ENCODE data around the gene TSPAN5.
"Not testable (repeated sequence)": the region's sequence is repeated elsewhere in the genome, so short reads cannot be mapped to it uniquely, and the experiment has no call there.

Gene TSPAN5

GRCh38 chr4:98470366-98470765 lies 188.0 kb downstream of the TSPAN5 start:
- in situ Hi-C loops (cut with HindIII; ENCODE audit: low sequenced_read_pairs) = no loop called here

- in situ Hi-C loops (cut with HindIII; ENCODE audit: low sequenced_read_pairs) = no loop called here
Observed at GRCh38 chr4:98469771-98470170, 188.6 kb downstream of the TSPAN5 start.

GRCh38 chr4:98468709-98469108 lies 189.7 kb downstream of the TSPAN5 start:
- in situ Hi-C loops (cut with HindIII; ENCODE audit: low sequenced_read_pairs) = no loop called here

GRCh38 chr4:98467627-98468072 lies 190.8 kb downstream of the TSPAN5 start:
- in situ Hi-C loops (cut with HindIII; ENCODE audit: low sequenced_read_pairs) = no loop called here

- in situ Hi-C loops (cut with HindIII; ENCODE audit: low sequenced_read_pairs) = no loop called here
Observed at GRCh38 chr4:98466868-98467599, 191.4 kb downstream of the TSPAN5 start.

GRCh38 chr4:98462487-98462886 lies 195.9 kb downstream of the TSPAN5 start:
- in situ Hi-C loops (cut with HindIII; ENCODE audit: low sequenced_read_pairs) = no loop called here

GRCh38 chr4:98461121-98461865 lies 197.1 kb downstream of the TSPAN5 start:
- in situ Hi-C loops (cut with HindIII; ENCODE audit: low sequenced_read_pairs) = not testable (repeated sequence)

- in situ Hi-C loops (cut with HindIII; ENCODE audit: low sequenced_read_pairs) = not testable (repeated sequence)
Observed at GRCh38 chr4:98457422-98457821, 201.0 kb downstream of the TSPAN5 start.

GRCh38 chr4:98452091-98452490 lies 206.3 kb downstream of the TSPAN5 start:
- in situ Hi-C loops (cut with HindIII; ENCODE audit: low sequenced_read_pairs) = no loop called here

- in situ Hi-C loops (cut with HindIII; ENCODE audit: low sequenced_read_pairs) = no loop called here
Observed at GRCh38 chr4:98448908-98449307, 209.5 kb downstream of the TSPAN5 start.

GRCh38 chr4:98447648-98448047 lies 210.8 kb downstream of the TSPAN5 start:
- in situ Hi-C loops (cut with HindIII; ENCODE audit: low sequenced_read_pairs) = no loop called here

GRCh38 chr4:98446499-98447375 lies 211.7 kb downstream of the TSPAN5 start:
- in situ Hi-C loops (cut with HindIII; ENCODE audit: low sequenced_read_pairs) = no loop called here

- in situ Hi-C loops (cut with HindIII; ENCODE audit: low sequenced_read_pairs) = no loop called here
Observed at GRCh38 chr4:98444371-98444770, 214.0 kb downstream of the TSPAN5 start.

- in situ Hi-C loops (cut with HindIII; ENCODE audit: low sequenced_read_pairs) = no loop called here
Observed at GRCh38 chr4:98434816-98435215, 223.6 kb downstream of the TSPAN5 start.

- in situ Hi-C loops (cut with HindIII; ENCODE audit: low sequenced_read_pairs) = no loop called here
Observed at GRCh38 chr4:98433691-98434090, 224.7 kb downstream of the TSPAN5 start.

- in situ Hi-C loops (cut with HindIII; ENCODE audit: low sequenced_read_pairs) = no loop called here
Observed at GRCh38 chr4:98430708-98431403, 227.6 kb downstream of the TSPAN5 start.

GRCh38 chr4:98423009-98423408 lies 235.4 kb downstream of the TSPAN5 start:
- in situ Hi-C loops (cut with HindIII; ENCODE audit: low sequenced_read_pairs) = no loop called here

- in situ Hi-C loops (cut with HindIII; ENCODE audit: low sequenced_read_pairs) = no loop called here
Observed at GRCh38 chr4:98421111-98421510, 237.3 kb downstream of the TSPAN5 start.

Measured in DLD1 (cell line).